Esophagus muscularis mucosa (tissue), 4 donors: ENCODE measurements around the gene PRKCE.

Experiments used
- EP300 ChIP-seq: sonication (generic); formaldehyde crosslinking; IDR thresholded peaks from one replicate; pipeline ENCODE4 v1.6.1; 2017; ENCODE audit warnings: antibody characterized with exemption
- POLR2A ChIP-seq: fragments of 450-650 bp; IDR thresholded peaks from one replicate; pipeline ENCODE4 v1.6.1; 2017; ENCODE audit warnings: antibody characterized with exemption, moderate library complexity, mild to moderate bottlenecking, low read depth
- POLR2AphosphoS5 ChIP-seq, 2 donors: sonication (generic); formaldehyde crosslinking; IDR thresholded peaks; one replicate each; pipeline ENCODE4 v1.6.1; 2017; ENCODE audit warnings: antibody characterized with exemption in 2 of 2
- TF ChIP-seq, protein P1 (sequence below), 3 experiments: fragments of 200-600 bp in 2 of 3; fragments of 450-650 bp in 1 of 3; sonication (generic) in 2 of 3; IDR thresholded peaks; one replicate each; pipeline ENCODE4 v1.5.1; 2017 to 2019; ENCODE audit warnings: antibody characterized with exemption in 3 of 3, mild to moderate bottlenecking in 2 of 3, moderate library complexity in 1 of 3

DNA sequence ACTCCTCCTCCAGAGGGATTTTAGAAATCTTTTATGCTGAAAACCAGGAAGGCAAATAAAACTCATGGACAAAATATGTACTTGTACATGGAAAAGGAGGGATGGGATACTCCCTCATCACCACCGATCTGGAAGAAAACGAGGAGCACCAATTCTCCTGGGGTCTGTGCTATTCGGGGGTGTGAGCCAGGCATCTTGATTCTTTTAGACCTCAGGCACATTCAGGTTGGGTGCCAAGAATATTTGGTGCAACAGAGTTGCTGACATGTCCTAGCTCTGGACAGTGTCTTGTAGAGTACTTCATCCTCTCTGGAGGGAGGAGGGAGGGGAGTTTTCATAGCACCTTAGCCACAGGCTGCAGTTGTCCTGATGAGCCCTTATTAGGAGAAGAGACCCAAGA is 163.0 kb downstream of the PRKCE start:
- TF ChIP-seq, protein P1, sequence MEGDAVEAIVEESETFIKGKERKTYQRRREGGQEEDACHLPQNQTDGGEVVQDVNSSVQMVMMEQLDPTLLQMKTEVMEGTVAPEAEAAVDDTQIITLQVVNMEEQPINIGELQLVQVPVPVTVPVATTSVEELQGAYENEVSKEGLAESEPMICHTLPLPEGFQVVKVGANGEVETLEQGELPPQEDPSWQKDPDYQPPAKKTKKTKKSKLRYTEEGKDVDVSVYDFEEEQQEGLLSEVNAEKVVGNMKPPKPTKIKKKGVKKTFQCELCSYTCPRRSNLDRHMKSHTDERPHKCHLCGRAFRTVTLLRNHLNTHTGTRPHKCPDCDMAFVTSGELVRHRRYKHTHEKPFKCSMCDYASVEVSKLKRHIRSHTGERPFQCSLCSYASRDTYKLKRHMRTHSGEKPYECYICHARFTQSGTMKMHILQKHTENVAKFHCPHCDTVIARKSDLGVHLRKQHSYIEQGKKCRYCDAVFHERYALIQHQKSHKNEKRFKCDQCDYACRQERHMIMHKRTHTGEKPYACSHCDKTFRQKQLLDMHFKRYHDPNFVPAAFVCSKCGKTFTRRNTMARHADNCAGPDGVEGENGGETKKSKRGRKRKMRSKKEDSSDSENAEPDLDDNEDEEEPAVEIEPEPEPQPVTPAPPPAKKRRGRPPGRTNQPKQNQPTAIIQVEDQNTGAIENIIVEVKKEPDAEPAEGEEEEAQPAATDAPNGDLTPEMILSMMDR (IDR thresholded peaks at IDR 0.05): no peak
- TF ChIP-seq POLR2AphosphoS5 (IDR thresholded peaks at IDR 0.05) (peak; percentile 55 to 56), POLR2A (no peak), EP300 (no peak)
